Stimulated activated CD4-positive, alpha-beta T cell treated with anti-CD3 and anti-CD28 coated beads, Interleukin-1b, Interleukin-23, amount 100 ng/mL, for 4 hours (primary cell): ENCODE results near the gene FOXK2.

Experiments used
- DNase-seq, 2 donors: peaks; one replicate each; pipeline ENCODE4 v3.0.0-alpha.2; 2020; ENCODE audit warnings: low read depth in 2 of 2

The FOXK2 gene

DNA sequence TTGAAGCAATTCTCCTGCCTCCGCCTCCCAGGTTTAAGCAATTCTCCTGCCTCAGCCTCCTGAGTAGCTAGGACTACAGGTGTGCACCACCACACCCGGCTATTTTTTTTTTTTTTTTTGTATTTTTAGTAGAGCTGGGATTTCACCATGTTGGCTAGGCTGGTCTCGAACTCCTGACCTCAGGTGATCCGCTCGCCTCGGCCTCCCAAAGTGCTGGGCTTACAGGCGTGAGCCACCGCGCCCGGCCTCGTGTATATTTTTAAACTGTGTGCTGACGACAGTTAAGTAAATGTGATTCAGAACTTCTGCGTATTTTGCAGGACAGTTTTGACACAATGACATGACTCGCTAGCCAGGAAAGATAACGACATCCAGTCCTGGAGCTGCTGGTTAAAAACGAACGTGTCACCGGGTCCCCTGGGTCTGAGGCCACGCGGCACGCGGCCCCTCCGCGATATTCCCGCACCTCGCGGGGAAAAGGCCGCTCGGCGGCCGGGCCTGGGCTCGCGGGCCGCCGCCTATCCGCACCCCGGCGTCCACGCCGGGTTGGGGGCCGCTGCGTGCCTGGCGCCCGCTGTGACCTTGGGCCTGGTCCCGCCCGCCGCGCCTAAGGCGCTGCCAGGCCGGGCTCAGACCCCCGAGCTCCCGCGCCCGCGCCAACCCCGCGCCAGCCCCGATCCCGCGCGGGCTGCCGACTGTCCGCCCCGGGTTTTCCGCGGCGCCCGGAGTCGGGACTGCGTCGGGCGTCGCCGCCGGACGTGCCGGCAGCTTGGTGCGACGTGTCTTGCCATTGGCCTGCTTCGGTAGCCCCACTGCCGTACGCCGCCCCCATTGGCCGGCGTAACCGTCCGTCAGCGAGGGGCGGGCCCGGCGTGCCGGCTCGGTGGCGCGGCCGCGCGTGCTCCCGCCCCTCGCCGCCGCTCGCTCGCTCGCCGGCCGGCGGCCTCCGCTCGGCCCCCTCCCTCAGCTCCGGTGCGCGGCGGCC is at the start of gene FOXK2:
Gene FOXK2 (plus strand): TSS at position 907 of the 985 bp plus-strand sequence. CDS start 157 bp downstream, outside the sequence.
- peak; percentile 91 to 94 for DNase-seq

DNA sequence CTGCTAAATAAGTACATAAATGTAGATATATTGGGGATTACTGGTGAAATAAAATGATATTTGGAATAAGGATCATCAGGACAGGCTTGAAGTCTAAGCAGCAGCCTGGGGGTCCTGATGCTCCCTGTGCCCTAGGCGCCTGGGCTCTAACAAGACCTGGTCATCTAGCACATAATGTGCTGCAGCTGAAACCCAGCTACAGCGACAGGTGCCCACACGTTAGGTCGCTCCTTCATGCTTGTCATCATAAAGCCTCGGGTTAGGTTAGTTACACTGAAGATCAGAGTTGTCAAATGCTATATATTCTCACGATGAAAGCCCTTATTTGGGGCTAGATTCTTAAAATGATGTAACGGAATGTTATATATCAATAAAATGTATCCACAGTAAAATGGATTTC is 49.5 kb upstream of the FOXK2 start:
- DNase-seq, result no peak

DNA sequence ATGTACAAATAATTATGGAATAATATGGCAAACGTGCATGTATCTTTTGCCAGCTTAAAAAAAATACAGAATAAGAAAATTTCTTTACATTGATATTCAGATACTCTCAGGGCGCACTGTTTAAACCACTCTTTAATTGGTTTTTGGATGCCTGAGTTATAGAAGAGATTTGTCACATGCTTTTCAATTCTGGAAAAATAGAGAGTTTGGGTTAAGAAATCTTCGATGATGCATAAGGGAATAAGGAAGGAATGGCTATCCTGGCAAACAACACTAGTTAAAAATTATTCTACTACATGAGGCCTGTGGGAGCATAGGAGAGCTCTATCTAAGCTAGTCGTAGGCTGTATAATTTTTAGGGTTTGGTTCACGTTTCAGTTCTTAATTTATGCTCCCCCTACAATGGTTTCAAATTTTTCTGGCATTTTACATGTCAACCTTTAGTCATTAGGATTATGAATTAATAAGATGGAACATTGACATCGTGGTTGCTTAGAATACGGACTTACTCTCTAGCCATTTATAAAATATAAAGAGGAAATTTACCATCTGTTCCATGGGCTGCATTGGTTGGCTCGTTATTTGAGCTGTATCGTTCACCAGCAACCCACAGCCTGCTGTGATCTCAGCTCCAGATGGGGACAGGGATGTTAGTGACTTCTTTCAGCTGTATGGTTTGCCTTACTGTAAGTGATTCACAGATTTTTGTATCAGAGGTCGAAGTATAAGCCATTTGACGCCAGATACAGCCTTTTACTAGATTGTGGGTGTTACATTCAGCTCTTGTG is 45.1 kb upstream of the FOXK2 start:
- no peak for DNase-seq

DNA sequence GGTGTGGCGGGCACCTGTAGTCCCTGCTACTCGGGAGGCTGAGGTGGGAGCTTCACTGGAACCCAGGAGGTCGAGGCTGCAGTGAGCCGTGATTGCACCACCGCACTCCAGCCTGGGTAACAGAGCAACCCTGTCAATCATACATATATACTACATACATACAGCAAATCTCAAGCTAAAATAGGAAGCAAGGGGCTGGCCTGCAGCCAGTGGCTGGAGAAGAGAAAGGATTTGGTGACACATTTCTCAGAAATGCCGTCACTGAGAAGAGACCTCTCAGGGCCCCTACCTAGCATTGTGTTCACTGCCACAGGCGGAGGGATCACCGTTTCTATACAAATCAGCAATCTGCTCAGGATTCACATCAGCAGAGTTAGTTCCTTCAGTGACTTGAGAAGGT is 44.1 kb upstream of the FOXK2 start:
- no peak for DNase-seq

DNA sequence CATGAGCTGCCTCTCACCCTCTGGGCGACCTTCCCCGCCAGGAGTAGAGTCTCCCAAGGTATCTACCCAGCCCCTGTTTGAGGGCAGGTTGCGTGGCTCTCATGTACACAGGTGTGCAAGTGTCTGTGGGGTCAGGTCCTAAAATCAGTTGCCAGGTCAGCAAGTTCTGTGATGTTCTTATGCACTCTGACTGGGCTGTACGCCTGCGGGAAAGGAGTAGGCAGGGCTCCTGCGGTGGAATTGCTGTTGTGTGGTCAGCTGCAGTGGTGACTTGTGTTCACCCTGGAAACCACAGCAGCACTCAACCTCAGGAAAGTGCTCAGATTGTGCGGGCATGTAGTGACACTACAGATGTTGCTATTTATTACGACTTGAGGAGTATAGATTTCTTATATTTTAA is 41.6 kb upstream of the FOXK2 start:
- DNase-seq, result no peak

DNA sequence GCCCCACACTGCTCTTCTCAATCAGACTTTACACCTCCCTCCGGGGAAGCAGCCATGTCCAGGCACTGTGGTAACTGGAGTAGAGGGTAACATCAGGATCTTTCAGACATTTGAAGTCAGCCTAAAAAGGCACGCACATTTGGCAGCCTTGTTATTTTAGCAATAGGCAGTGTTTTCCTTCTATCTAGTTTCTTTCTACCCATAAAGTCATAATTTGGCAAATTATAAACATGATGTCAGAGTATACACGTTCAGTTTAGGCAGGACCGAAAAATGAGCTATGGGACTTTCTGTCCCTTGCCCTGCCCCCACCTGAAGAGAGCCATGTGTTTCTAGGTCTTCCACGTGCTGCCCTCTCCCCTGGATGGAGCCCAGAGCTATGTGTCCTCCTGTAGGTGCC is 39.9 kb upstream of the FOXK2 start:
- no peak for DNase-seq

DNA sequence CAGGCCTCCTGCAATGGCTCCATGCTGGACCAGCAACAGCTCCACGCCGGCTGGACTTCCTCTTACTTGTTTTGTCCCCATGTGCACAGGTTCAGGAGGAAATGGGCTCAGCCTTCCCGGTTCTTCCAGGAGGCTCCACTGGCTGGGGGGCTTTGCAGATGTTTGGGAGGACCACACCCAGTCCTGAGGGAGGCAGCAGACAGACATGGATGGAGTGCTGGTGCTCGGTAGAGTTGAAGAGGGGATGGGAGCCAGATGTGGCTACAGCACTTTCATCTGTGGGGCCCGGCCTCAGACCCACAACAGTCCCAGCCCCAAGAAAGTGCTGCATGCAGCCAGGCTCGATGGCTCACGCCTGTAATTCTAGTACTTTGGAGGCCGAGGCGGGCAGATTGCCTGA is 39.2 kb upstream of the FOXK2 start:
- DNase-seq, result no peak

DNA sequence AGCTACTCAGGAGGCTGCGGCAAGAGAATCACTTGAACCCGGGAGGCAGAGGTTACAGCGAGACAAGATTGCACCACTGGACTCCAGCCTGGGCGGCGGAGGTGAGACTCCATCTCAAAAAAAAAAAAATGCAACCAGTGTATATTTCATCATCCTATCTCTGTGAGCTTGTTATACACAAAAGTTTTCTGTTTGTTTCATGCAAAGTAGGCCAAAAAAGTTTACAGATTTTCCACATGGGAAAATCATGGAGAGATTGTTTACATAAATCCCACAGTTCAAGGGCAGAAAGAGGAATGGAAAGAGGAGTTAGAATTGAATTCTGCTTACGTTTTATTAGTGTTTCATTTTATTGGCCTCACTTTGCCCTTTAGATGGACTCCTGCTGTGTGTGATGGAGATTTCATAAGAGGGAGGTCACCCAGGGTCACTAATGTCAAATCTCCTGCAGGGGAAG is 36.3 kb upstream of the FOXK2 start:
- no peak for DNase-seq

DNA sequence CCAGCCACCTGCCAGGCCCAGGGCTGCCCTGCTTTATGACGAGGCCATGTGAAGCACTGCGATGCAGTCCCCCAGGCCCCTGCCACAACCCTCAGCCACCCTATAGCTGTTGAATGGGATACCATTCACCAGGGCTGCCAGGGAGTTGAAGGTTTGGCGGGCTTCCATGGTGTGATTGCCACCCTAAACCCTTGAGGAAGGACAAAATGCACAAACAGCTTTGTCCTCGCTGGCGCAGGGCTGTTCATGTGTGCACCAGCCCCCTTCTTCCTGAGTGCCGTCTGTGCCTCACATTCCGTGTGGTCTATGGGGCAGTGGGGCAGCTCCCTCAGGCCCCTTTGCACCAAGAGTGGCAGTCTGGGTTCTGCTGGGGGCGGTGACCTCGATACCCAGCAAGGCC is 35.7 kb upstream of the FOXK2 start:
- DNase-seq, result no peak

DNA sequence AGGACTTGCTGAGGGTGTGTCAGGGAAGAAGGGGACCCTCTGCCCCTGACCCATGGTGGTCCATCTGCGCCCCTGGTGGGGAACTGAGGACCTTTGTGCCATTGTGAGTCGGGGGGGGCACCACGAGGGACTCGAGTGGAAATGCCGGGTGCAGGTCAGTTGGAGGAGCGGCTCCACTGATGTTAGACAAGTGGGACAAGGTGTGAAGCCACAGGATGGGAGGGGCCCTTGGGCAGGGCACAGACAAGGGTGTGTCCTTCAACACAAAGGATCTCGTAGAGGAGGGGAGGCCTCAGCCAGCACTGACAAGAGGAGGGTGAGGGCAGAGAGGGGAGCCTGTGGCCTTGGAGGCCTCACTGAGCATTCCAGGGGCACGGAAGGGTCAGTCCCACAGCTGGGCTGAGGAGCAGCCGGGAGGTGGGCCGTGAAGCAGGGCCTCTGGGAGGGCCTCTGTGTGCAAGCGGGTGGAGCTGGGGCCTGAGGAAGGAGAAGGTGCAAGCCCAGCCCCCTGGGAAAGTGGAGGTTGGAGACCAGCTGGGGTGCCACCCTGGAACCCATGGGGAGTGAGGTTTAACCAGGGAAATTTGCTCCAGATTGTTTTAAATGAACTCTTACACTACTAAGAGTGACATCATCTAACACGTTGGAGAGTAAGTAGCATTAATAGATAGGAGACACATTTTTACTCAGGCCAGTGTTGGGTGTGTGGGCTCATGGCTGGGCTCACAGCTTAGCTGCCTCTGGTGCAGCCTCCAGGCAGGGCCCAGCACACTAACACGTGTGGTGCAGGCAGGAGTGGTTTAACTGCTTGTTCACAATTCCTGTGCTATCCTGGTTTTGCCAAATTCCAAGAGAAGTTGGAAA is 33.1 kb upstream of the FOXK2 start:
- no peak for DNase-seq

DNA sequence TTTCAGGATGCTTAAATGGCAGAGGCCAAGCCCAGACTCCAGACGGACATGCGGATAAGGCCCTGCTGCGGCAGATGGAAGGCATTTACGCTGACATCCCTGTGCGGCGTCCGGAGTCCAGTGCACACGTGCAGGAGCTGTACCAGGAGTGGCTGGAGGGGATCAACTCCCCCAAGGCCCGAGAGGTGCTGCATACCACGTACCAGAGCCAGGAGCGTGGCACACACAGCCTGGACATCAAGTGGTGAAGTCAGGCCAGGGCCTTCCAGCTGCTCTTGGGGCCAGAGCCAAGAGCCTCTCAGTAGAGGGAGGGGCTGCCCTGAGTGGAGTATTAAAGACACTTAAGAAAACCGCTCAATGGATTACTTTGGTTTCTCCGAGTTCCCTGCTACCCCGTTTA is 31.6 kb upstream of the FOXK2 start:
- DNase-seq, result no peak

DNA sequence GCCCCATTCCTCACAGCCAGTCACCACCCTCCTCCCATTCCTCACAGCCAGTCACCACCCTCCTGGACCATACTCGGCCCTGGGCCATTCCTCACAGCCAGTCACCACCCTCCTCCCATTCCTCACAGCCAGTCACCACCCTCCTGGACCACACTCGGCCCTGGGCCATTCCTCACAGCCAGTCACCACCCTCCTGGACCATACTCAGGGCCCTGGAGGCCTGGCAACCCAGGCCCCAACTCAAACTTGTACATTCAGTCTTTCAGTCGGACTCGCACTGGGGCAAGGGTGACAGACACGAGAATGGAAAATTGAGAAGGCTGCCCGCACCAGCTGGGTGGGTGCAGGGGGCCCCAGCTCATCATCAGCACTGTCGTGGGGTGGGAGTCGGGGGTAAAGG is 30.4 kb upstream of the FOXK2 start:
- no peak for DNase-seq

DNA sequence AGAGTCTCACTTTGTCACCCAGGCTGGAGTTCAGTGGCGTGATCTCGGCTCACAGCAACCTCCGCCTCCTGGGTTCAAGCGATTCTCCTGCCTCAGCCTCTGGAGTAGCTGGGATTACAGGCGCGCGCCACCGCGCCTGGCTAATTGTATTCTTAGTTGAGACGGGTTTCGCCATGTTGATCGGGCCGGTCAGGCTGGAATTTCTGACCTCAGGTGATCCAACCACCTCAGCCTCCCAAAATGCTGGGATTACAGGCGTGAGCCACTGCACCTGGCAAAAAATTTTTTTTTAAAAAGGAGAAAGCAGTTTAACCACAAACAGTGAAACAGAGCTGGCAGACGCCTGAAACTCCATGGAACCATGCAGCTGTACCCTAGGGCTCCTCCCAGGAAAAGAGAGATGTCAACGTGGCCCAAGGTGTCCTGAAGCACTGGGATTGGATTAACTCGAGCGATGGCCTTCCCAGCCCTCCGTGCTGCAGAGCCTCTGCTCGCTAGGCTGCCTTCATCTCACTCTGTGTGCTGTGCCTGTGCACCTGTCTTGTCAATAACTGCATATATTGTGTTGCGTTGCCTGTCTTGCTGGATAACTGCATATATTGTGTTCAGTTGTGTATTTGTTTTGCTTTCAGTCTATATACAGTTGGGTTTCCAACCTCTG is 29.6 kb upstream of the FOXK2 start:
- DNase-seq, result no peak

DNA sequence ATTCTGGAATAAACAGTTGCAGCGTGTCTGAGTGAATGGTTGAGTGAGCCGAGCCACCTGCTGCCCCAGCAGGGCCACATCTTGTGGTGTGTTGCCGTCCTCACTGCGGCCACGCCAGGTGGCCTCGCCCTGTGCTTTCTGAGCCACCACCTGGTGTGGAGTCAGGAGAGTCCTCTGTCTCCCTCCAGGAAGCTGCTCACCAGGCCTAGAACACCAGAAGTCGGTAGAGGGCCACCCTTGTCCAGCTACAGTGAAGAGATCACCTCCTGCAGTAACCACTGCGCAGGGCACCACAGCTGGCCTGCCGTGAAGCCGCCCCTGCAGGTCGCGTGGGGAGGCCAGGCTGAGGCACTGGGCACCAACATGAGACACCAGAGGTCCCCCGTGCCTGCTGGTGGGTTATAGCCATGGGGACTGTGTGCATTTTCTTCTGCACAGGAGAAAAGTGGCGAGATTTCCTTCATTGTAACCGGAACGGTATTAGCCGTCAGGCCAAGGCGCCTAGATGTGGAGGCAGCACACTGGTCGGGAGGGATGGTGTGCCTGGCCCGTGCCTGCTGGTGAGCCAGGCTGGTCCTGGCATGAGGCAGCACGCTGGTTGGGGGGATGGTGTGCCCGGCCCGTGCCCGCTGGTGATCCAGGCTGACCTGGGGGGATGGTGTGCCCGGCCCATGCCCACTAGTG is 28.9 kb upstream of the FOXK2 start:
- DNase-seq, result no peak

DNA sequence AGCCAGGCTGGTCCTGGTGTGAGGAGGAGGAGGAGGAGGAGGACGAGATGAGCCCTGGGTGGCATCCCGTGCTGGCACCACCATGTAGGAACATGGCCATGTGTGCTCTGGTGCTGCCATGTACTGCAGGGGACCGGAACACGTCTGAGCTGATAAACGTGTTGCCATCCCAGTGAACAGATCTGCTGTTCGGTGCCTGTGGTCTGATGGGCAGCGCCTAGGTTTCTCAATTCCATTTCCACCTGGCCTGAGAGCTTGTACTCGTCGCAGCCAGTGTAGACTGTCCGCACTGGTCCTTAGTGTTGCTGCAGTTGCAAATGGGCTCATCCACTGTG is 28.4 kb upstream of the FOXK2 start:
- DNase-seq, result no peak

DNA sequence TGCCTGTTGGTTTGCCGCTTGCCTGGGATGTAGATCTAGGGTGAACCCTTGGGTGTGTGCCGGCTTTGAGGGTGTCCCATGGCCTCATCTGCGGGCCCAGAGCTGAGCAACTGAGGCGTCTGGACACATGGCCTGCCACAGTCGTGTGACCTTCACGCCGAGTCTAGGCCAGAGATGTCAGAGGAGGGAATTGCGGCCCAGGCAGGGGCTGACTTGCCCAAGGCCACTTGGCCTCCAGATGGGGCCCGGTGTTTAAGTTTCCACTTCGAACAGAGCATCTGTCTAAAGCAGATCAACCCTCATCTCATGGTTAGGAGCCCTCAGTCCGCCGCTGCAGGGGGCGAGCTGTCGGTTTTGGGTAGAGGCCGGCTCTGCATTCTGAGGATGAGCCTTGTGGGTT is 28.0 kb upstream of the FOXK2 start:
- DNase-seq, result no peak

DNA sequence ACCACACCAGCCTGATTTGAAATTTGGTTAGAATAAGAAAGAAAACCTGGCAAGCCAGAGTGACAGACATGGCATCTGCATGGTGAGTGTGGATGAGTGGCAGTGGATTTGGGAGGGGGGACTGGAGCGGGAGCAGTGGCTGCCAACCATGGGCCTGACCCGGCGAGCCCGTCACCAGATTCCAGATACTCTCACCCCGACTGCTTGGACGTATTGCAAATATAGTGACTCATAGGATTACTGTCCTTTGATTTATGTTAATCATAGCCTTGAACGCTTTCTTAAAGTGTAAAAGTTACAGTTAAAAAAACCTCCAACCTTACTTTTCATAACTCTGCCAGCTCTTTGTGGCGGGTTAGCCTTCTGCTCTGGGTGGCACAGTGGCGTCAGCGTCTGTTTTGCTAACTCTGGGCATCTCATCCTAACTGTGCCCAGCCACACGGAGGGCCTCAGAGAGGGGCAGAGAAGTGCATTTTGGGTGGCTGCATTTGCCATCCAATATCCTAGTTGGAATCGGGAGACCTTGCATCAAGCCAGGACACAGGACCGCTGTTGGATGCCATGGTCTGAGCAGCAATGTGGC is 26.8 kb upstream of the FOXK2 start:
- no peak for DNase-seq

DNA sequence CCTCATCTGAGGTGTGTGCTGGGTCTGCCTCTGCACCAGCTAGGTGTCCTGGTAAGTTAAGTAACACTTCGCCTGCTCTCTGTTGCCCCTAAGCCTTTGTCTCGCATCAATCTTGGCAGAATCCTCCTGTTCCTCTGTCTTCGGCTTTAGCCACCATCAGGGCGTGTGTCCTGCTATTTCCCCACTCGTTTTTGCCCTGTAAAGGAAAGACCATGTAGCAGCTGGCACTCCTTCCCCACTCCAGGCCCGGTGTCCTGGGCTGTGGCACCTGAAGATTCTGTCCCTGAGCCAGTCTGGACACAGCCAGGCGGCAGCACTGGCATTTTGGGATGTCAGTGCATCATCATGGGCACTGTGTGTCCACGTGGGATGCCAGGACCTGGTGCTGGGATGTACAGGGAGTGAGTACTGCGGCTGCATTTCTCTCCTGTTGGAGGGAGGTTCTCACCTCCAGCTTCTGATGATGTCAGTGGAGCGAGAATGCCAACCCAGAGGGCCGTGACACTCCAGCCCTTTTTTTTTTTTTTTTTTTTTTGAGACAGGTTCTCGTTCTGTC is 26.2 kb upstream of the FOXK2 start:
- DNase-seq, result no peak

DNA sequence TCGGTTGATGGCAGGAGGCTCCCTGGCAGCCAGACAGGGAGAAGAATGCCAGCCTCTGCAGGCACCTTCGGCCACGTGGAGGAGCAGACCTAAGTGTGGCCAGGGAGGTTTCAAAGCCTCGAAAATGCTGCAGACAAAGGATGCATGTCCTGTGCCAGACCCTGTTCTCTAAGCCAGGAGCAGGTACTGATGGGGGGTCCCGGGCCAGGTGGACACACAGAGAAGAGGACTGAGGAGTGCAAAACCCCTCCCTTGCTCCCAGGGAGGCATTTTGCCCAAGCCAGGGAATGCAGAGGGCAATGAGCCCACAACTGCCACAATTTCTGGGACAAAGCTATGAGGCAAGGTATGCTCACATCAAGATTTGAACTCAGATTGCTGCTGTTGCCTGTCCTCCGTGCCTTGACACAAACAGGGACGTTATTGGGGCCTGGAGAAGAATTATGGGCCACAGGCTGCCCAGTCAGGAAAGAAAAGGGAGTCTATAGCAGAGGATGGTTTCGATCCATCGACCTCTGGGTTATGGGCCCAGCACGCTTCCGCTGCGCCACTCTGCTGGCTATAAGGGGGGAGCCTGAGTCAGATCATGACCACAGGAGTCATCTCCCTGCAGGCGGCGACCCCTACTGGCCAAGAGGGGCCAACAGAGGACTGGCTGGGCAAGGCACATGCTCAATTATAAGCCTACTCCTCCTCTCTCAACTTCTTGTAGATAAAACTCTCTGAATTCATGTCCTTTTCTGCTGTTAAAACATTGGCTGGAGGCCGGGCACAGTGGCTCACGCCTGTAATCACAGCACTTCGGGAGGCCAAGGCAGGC is 25.1 kb upstream of the FOXK2 start:
- peak; percentile 77 to 82 for DNase-seq
